ENCODE measurements around the gene RIPPLY2.

DNA sequence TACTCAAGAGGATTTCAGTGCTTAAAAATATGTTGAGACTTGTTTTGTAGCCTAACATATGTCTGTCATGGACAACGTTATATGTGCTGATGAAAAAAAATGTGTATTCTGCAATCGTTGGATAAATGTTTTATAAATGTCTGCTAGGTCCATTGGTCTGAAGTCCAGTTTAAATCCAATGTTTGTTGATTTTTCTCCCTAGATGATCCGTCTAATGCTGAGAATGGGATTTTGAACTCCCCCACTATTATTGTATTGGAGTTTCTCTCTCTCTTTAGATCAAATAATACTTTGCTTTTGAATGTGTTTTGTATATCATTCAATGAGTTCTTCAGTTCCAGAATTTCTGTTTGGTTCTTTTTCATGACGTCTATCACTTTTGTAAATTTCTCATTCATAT, 51.2 kb downstream of the RIPPLY2 start:
- TF ChIP-seq CTCF (IDR thresholded peaks at IDR 0.05; ENCODE audit: low read depth, low read length, missing input control), result no peak
- TF ChIP-seq SP1 (IDR thresholded peaks at IDR 0.05), result peak; percentile 68
- TF ChIP-seq GABPA (IDR thresholded peaks at IDR 0.05 in 1 of 2, conservative IDR thresholded peaks at IDR 0.05 in 1 of 2), result no peak
- TF ChIP-seq EGR1 (IDR thresholded peaks at IDR 0.05; ENCODE audit: low read depth in 2 of 2), result no peak
- TF ChIP-seq, protein P1, sequence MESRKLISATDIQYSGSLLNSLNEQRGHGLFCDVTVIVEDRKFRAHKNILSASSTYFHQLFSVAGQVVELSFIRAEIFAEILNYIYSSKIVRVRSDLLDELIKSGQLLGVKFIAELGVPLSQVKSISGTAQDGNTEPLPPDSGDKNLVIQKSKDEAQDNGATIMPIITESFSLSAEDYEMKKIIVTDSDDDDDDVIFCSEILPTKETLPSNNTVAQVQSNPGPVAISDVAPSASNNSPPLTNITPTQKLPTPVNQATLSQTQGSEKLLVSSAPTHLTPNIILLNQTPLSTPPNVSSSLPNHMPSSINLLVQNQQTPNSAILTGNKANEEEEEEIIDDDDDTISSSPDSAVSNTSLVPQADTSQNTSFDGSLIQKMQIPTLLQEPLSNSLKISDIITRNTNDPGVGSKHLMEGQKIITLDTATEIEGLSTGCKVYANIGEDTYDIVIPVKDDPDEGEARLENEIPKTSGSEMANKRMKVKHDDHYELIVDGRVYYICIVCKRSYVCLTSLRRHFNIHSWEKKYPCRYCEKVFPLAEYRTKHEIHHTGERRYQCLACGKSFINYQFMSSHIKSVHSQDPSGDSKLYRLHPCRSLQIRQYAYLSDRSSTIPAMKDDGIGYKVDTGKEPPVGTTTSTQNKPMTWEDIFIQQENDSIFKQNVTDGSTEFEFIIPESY (IDR thresholded peaks at IDR 0.05), result no peak
- TF ChIP-seq, protein P2, sequence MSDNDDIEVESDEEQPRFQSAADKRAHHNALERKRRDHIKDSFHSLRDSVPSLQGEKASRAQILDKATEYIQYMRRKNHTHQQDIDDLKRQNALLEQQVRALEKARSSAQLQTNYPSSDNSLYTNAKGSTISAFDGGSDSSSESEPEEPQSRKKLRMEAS (IDR thresholded peaks at IDR 0.05), result no peak
- TF ChIP-seq, protein P3, sequence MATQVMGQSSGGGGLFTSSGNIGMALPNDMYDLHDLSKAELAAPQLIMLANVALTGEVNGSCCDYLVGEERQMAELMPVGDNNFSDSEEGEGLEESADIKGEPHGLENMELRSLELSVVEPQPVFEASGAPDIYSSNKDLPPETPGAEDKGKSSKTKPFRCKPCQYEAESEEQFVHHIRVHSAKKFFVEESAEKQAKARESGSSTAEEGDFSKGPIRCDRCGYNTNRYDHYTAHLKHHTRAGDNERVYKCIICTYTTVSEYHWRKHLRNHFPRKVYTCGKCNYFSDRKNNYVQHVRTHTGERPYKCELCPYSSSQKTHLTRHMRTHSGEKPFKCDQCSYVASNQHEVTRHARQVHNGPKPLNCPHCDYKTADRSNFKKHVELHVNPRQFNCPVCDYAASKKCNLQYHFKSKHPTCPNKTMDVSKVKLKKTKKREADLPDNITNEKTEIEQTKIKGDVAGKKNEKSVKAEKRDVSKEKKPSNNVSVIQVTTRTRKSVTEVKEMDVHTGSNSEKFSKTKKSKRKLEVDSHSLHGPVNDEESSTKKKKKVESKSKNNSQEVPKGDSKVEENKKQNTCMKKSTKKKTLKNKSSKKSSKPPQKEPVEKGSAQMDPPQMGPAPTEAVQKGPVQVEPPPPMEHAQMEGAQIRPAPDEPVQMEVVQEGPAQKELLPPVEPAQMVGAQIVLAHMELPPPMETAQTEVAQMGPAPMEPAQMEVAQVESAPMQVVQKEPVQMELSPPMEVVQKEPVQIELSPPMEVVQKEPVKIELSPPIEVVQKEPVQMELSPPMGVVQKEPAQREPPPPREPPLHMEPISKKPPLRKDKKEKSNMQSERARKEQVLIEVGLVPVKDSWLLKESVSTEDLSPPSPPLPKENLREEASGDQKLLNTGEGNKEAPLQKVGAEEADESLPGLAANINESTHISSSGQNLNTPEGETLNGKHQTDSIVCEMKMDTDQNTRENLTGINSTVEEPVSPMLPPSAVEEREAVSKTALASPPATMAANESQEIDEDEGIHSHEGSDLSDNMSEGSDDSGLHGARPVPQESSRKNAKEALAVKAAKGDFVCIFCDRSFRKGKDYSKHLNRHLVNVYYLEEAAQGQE (IDR thresholded peaks at IDR 0.05), result no peak
- TF ChIP-seq RAD21 (IDR thresholded peaks at IDR 0.05), result no peak
- TF ChIP-seq TAF1 (conservative IDR thresholded peaks at IDR 0.05), result no peak
- TF ChIP-seq HNF4A (conservative IDR thresholded peaks at IDR 0.05), result peak; percentile 85 to 93
- TF ChIP-seq, protein P4, sequence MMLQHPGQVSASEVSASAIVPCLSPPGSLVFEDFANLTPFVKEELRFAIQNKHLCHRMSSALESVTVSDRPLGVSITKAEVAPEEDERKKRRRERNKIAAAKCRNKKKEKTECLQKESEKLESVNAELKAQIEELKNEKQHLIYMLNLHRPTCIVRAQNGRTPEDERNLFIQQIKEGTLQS (IDR thresholded peaks at IDR 0.05), result no peak
- no peak for TF ChIP-seq JUND (IDR thresholded peaks at IDR 0.05)

All from liver (tissue), 3 donors.